K562 (cell line): ENCODE measurements around the gene UBE2D2. TPM values are rescaled to one million over a fixed set of nuclear protein-coding genes. Genes with fewer than 3 reads are reported as not detected.
"Not testable (repeated sequence)": the region's sequence is repeated elsewhere in the genome, so short reads cannot be mapped to it uniquely, and the experiment has no call there.

Source experiments
- ATAC-seq: fragments of 200-7000 bp; cut with Tn5 transposase; 3 replicates; pipeline ENCODE4 v1.9.1; 2020; ENCODE audit warnings: moderate library complexity
- BruUV-seq: library from RNA; stranded (reverse); fragments of 400-500 nt; replicated peaks from 2 replicates; lab custom pipeline; 2021; lab: Mats Ljungman, UMichigan
- CTCF ChIA-PET: fragments of 300-600 bp; formaldehyde crosslinking; extraction: SDS; loops from one replicate; lab custom pipeline; 2021; ENCODE audit warnings: low intra/inter-chr PET ratio; lab: Yijun Ruan, JAX
- POLR2A ChIA-PET: fragments of 300-600, 350-650 bp; sonication (Branson Sonifier 250); formaldehyde crosslinking; extraction: SDS; loops from one replicate; lab custom pipeline; 2021; ENCODE audit warnings: antibody characterized with exemption, inconsistent platforms; lab: Yijun Ruan, JAX
- DNase-seq, 4 experiments: peaks; one replicate each; pipeline versions ENCODE4 v3.0.0 to v3.0.0-alpha.2; 2011 to 2018; ENCODE audit warnings: low spot score in 3 of 4, mixed read lengths in 3 of 4; ENCODE audit errors: extremely low read depth in 1 of 4
- FAIRE-seq: peaks from 2 replicates; lab custom pipeline; 2011; peaks lifted over from hg19 to GRCh38; lab: Jason Lieb, UNC
- H2AFZ ChIP-seq: 2 replicates; pipeline ENCODE4 v1.6.0; 2011; ENCODE audit warnings: low read depth, low read length, control low read depth, inconsistent platforms
- H3K27ac ChIP-seq: fragments of 200-600 bp; 3 replicates; pipeline ENCODE4 v1.8.0; 2011; ENCODE audit warnings: low read depth, mild to moderate bottlenecking, control low read depth, inconsistent platforms, low read length, moderate library complexity, mixed read lengths; ENCODE audit errors: extremely low read depth
- H3K27me3 ChIP-seq, 2 experiments: fragments of 300-600 bp in 1 of 2; 2 replicates in 1 of 2; 3 replicates in 1 of 2; pipeline versions ENCODE4 v1.6.0 to v1.8.0; 2011; ENCODE audit warnings: inconsistent platforms in 2 of 2, low read length in 2 of 2, mild to moderate bottlenecking in 1 of 2, mixed read lengths in 1 of 2, moderate library complexity in 1 of 2; ENCODE audit not compliant: control insufficient read depth in 2 of 2, insufficient read depth in 2 of 2
- H3K36me3 ChIP-seq: fragments of 300-600 bp; 3 replicates; pipeline ENCODE4 v1.8.0; 2011; ENCODE audit warnings: mild to moderate bottlenecking, low read length, inconsistent platforms; ENCODE audit not compliant: control insufficient read depth, insufficient read depth
- H3K4me1 ChIP-seq, 2 experiments: fragments of 200-600 bp in 1 of 2; replicated peaks in 1 of 2; 2 replicates in 1 of 2; 3 replicates in 1 of 2; pipeline versions ENCODE4 v1.5.1 to v1.8.0; 2011; ENCODE audit warnings: inconsistent platforms in 2 of 2, low read length in 2 of 2, mild to moderate bottlenecking in 1 of 2, mixed read lengths in 1 of 2, moderate library complexity in 1 of 2; ENCODE audit not compliant: control insufficient read depth in 2 of 2, insufficient read depth in 2 of 2
- H3K4me2 ChIP-seq: 2 replicates; pipeline ENCODE4 v1.6.1; 2011; ENCODE audit warnings: low read length, control low read depth, inconsistent platforms, mixed read lengths; ENCODE audit not compliant: insufficient read depth
- H3K4me3 ChIP-seq: fragments of 200-600 bp; sonication (generic), shearing (Covaris generic); 2 replicates; pipeline ENCODE4 v1.5.1; 2016; ENCODE audit warnings: control low read depth, inconsistent platforms
- H3K79me2 ChIP-seq: fragments of 200-600 bp; 3 replicates; pipeline ENCODE4 v1.8.0; 2011; ENCODE audit warnings: low read length, inconsistent platforms; ENCODE audit not compliant: control insufficient read depth, insufficient read depth
- H3K9ac ChIP-seq, 2 experiments: 2 replicates each; pipeline versions ENCODE4 v1.6.0 to v1.6.1; 2011; ENCODE audit warnings: low read depth in 2 of 2, low read length in 2 of 2, control low read depth in 1 of 2, inconsistent platforms in 1 of 2, mild to moderate bottlenecking in 1 of 2, mixed read lengths in 1 of 2; ENCODE audit not compliant: insufficient read depth in 1 of 2
- H3K9me1 ChIP-seq: one replicate; pipeline ENCODE4 v1.6.0; 2011; ENCODE audit warnings: inconsistent platforms, mild to moderate bottlenecking, low read length, moderate library complexity; ENCODE audit not compliant: control insufficient read depth, insufficient read depth
- H3K9me3 ChIP-seq: replicated peaks from 2 replicates; pipeline ENCODE4 v1.5.1; 2011; ENCODE audit warnings: low read depth, low read length, inconsistent platforms; ENCODE audit not compliant: control insufficient read depth, insufficient read depth
- H4K20me1 ChIP-seq: replicated peaks from 2 replicates; pipeline ENCODE4 v1.6.1; 2011; ENCODE audit warnings: low read length, inconsistent platforms, mixed read lengths; ENCODE audit not compliant: control insufficient read depth, insufficient read depth
- FOXJ3 ChIP-seq: sonication (generic); formaldehyde crosslinking; IDR thresholded peaks from 2 replicates; pipeline ENCODE4 v1.4.0; 2020; ENCODE audit warnings: mild to moderate bottlenecking, missing genetic modification reagents
- FOXK1 ChIP-seq: sonication (generic); formaldehyde crosslinking; IDR thresholded peaks from 2 replicates; pipeline ENCODE4 v1.8.0; 2022; ENCODE audit warnings: missing genetic modification reagents, mild to moderate bottlenecking, borderline replicate concordance
- GABPB1 ChIP-seq: sonication (generic); formaldehyde crosslinking; IDR thresholded peaks from 2 replicates; pipeline ENCODE4 v1.8.0; 2022; ENCODE audit warnings: mild to moderate bottlenecking, missing genetic modification reagents
- MCM5 ChIP-seq: fragments of 450-650 bp; IDR thresholded peaks from 2 replicates; pipeline ENCODE4 v1.6.1; 2016; ENCODE audit warnings: low read depth
- NBN ChIP-seq: fragments of 450-650 bp; IDR thresholded peaks from 2 replicates; pipeline ENCODE4 v1.6.1; 2016; ENCODE audit warnings: low read depth, mild to moderate bottlenecking
- RAD21 ChIP-seq, 2 experiments: fragments of 250-450 bp in 1 of 2; fragments of 450-650 bp in 1 of 2; sonication (Bioruptor Pico) in 1 of 2; formaldehyde crosslinking in 1 of 2; IDR thresholded peaks in 1 of 2; conservative IDR thresholded peaks in 1 of 2; 2 replicates each; pipeline versions ENCODE4 v1.4.0 to v1.8.0; 2020 to 2022; ENCODE audit warnings: mild to moderate bottlenecking in 2 of 2, moderate library complexity in 1 of 2
- WGBS: fragments of 100-300 bp; shearing (Covaris generic); methylation state at CpG from one replicate; pipeline ENCODE4 v1.1.6; 2016; ENCODE audit warnings: low coverage, mixed read lengths; ENCODE audit not compliant: insufficient coverage; ENCODE audit errors: missing lambda C conversion rate; 5-methylcytosine and 5-hydroxymethylcytosine counted together
- in situ Hi-C: fragments of 300-500 bp; cut with MboI; formaldehyde crosslinking; loops from 4 replicates; pipeline ENCODE4 v1.15.0; 2018; ENCODE audit warnings: inconsistent platforms, mixed read lengths
- intact Hi-C: fragments of 100-400 bp; cut with micrococcal nuclease; formaldehyde crosslinking; loops from 2 replicates; pipeline ENCODE4 v1.14.2; 2022
- polyA plus RNA-seq, 8 experiments: library from polyadenylated mRNA; depleted of rRNA in 4 of 8; stranded (reverse) in 5 of 8; unstranded in 3 of 8; fragments of >200 nt; fragmentation: Nextera tagmentation in 2 of 8; fragmentation: Illumina TruSeq in 1 of 8; extraction: Ambion mirVana in 2 of 8; extraction: Trizol in 1 of 8; gene quantifications; 2 replicates each; pipeline versions ENCODE4 v1.2.1 to v1.2.3, GENCODE V29; 2011 to 2014; ENCODE audit warnings: inconsistent platforms in 1 of 8, missing spikeins in 1 of 8
- total RNA-seq, 7 experiments: library from RNA; depleted of rRNA in 6 of 7; stranded (reverse); fragments of >200 nt in 6 of 7; fragmentation: Illumina TruSeq in 2 of 7; extraction: Trizol in 2 of 7; gene quantifications; 2 replicates each; pipeline versions ENCODE4 v1.2.1 to v1.2.3, GENCODE V29; 2011 to 2021; ENCODE audit warnings: low replicate concordance in 1 of 7
- TF ChIP-seq, protein P1 (sequence below): sonication (generic); formaldehyde crosslinking; IDR thresholded peaks from 2 replicates; pipeline ENCODE4 v1.8.0; 2023; ENCODE audit warnings: mild to moderate bottlenecking, missing genetic modification reagents
- TF ChIP-seq, protein P2 (sequence below): fragments of 250-450 bp; sonication (Bioruptor Pico); IDR thresholded peaks from 2 replicates; pipeline ENCODE4 v1.5.0; 2020; ENCODE audit warnings: mild to moderate bottlenecking

The UBE2D2 gene
- total and polyA plus RNA-seq, 9 of the 15 experiments (the other 6 are each of a cell fraction or from before 2014, with no cell fraction given): 53.6 to 198 (median 122) TPM

DNA sequence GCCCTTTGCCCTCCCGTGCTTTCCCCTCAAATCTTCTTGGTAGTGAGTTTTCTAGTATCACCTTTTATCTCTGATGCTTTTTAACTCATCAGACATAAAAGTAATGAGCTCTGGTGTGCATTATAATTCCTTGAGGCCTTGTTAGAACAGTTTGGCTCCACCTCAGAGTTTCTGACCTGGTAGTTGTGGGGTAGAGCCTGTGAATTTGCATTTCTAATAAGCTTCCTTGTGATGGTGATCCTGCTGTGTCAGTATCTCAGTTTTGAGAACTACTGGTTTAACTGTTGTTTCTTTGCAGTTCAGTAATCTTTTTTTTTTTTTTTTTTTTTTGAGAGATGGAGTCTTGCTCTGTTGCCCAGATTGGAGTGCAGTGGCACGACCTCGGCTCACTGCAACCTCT, 31.1 kb downstream of the UBE2D2 start (continued):
- no peak for TF ChIP-seq RAD21 (CRISPR knock-in tag; conservative IDR thresholded peaks at IDR 0.05 in 1 of 2, IDR thresholded peaks at IDR 0.05 in 1 of 2)
- TF ChIP-seq MCM5: no peak
- TF ChIP-seq, protein P1, sequence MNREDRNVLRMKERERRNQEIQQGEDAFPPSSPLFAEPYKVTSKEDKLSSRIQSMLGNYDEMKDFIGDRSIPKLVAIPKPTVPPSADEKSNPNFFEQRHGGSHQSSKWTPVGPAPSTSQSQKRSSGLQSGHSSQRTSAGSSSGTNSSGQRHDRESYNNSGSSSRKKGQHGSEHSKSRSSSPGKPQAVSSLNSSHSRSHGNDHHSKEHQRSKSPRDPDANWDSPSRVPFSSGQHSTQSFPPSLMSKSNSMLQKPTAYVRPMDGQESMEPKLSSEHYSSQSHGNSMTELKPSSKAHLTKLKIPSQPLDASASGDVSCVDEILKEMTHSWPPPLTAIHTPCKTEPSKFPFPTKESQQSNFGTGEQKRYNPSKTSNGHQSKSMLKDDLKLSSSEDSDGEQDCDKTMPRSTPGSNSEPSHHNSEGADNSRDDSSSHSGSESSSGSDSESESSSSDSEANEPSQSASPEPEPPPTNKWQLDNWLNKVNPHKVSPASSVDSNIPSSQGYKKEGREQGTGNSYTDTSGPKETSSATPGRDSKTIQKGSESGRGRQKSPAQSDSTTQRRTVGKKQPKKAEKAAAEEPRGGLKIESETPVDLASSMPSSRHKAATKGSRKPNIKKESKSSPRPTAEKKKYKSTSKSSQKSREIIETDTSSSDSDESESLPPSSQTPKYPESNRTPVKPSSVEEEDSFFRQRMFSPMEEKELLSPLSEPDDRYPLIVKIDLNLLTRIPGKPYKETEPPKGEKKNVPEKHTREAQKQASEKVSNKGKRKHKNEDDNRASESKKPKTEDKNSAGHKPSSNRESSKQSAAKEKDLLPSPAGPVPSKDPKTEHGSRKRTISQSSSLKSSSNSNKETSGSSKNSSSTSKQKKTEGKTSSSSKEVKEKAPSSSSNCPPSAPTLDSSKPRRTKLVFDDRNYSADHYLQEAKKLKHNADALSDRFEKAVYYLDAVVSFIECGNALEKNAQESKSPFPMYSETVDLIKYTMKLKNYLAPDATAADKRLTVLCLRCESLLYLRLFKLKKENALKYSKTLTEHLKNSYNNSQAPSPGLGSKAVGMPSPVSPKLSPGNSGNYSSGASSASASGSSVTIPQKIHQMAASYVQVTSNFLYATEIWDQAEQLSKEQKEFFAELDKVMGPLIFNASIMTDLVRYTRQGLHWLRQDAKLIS: no peak
- no peak for TF ChIP-seq GABPB1
- no peak for TF ChIP-seq FOXJ3 (CRISPR knock-in tag)
- TF ChIP-seq NBN: no peak
- TF ChIP-seq, protein P2, sequence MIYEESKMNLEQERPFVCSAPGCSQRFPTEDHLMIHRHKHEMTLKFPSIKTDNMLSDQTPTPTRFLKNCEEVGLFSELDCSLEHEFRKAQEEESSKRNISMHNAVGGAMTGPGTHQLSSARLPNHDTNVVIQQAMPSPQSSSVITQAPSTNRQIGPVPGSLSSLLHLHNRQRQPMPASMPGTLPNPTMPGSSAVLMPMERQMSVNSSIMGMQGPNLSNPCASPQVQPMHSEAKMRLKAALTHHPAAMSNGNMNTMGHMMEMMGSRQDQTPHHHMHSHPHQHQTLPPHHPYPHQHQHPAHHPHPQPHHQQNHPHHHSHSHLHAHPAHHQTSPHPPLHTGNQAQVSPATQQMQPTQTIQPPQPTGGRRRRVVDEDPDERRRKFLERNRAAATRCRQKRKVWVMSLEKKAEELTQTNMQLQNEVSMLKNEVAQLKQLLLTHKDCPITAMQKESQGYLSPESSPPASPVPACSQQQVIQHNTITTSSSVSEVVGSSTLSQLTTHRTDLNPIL (CRISPR knock-in tag): no peak
- TF ChIP-seq FOXK1 (CRISPR knock-in tag): no peak

DNA sequence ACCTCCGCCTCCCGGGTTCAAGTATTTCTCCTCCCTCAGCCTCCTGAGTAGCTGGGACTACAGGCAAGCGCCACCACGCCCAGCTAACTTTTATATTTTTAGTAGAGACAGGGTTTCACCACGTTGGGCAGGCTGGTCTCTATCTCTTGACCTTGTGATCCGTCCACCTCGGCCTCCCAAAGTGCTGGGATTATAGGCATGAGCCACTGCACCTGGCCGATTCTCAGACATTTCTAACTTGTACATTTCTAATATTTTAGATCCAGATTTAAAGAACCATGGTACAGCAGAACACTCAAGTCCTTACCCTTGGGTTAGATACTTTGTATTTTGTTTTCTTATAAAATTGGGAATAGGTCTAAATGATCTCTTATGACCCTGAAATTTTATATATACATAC, 31.9 kb downstream of the UBE2D2 start:
- 81% methylated on average over 8 of the region's 8 CpGs for WGBS
- intact Hi-C loops: not testable (repeated sequence)

More for the DNA sequence above, 31.9 kb downstream of the UBE2D2 start:
- CTCF ChIA-PET, H3K9ac ChIP-seq, H4K20me1 ChIP-seq, FAIRE-seq, DNase-seq, H3K27me3 ChIP-seq, H2AFZ ChIP-seq, H3K27ac ChIP-seq, H3K4me3 ChIP-seq, in situ Hi-C loops, H3K9me1 ChIP-seq, H3K4me2 ChIP-seq, BruUV-seq, H3K9me3 ChIP-seq, H3K4me1 ChIP-seq, ATAC-seq: not testable (repeated sequence)
- Histone ChIP-seq H3K79me2 (peaks cover 88% of the 10 kb centered on the region), H3K36me3 (peaks cover 27% of the 10 kb centered on the region; the same call in 1 of the 3 replicates)
- POLR2A ChIA-PET: interaction anchor here (0.6 to 1.8 kb wide), 2 partner anchors 12 to 75 kb away, joined by 3 to 4 read pairs; no protein-coding TSS in a partner anchor
